ENCODE data around the gene ZNF764. TPM values are rescaled to one million over a fixed set of nuclear protein-coding genes. Genes with fewer than 3 reads are reported as not detected.

The ZNF764 gene
- total and polyA plus RNA-seq, 4 donors = 1.6 to 6.8 (median 4.2) TPM

- 91% methylated on average over 7 of the region's 7 CpGs for WGBS
- H3K4me3 ChIP-seq (ENCODE audit: low read depth in 1 of 3, low read length in 3 of 3) = no peak overlapping the region
- DNase-seq (ENCODE audit: low spot score) = no peak
- H3K36me3 ChIP-seq (ENCODE audit: control insufficient read depth in 4 of 4, insufficient read depth in 3 of 4, low read depth in 1 of 4, low read length in 3 of 4) = peaks cover 0 to 10% (median 6%) of the 10 kb centered on the region in 4 donors
- H3K27me3 ChIP-seq (ENCODE audit: control insufficient read depth in 4 of 4, insufficient read depth in 4 of 4, low read length in 3 of 4) = no peaks in the 10 kb centered on the region
- TF ChIP-seq HNF4A (conservative IDR thresholded peaks at IDR 0.05) = no peak
- TF ChIP-seq, protein P1, sequence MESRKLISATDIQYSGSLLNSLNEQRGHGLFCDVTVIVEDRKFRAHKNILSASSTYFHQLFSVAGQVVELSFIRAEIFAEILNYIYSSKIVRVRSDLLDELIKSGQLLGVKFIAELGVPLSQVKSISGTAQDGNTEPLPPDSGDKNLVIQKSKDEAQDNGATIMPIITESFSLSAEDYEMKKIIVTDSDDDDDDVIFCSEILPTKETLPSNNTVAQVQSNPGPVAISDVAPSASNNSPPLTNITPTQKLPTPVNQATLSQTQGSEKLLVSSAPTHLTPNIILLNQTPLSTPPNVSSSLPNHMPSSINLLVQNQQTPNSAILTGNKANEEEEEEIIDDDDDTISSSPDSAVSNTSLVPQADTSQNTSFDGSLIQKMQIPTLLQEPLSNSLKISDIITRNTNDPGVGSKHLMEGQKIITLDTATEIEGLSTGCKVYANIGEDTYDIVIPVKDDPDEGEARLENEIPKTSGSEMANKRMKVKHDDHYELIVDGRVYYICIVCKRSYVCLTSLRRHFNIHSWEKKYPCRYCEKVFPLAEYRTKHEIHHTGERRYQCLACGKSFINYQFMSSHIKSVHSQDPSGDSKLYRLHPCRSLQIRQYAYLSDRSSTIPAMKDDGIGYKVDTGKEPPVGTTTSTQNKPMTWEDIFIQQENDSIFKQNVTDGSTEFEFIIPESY (IDR thresholded peaks at IDR 0.05) = no peak
- TF ChIP-seq, protein P2, sequence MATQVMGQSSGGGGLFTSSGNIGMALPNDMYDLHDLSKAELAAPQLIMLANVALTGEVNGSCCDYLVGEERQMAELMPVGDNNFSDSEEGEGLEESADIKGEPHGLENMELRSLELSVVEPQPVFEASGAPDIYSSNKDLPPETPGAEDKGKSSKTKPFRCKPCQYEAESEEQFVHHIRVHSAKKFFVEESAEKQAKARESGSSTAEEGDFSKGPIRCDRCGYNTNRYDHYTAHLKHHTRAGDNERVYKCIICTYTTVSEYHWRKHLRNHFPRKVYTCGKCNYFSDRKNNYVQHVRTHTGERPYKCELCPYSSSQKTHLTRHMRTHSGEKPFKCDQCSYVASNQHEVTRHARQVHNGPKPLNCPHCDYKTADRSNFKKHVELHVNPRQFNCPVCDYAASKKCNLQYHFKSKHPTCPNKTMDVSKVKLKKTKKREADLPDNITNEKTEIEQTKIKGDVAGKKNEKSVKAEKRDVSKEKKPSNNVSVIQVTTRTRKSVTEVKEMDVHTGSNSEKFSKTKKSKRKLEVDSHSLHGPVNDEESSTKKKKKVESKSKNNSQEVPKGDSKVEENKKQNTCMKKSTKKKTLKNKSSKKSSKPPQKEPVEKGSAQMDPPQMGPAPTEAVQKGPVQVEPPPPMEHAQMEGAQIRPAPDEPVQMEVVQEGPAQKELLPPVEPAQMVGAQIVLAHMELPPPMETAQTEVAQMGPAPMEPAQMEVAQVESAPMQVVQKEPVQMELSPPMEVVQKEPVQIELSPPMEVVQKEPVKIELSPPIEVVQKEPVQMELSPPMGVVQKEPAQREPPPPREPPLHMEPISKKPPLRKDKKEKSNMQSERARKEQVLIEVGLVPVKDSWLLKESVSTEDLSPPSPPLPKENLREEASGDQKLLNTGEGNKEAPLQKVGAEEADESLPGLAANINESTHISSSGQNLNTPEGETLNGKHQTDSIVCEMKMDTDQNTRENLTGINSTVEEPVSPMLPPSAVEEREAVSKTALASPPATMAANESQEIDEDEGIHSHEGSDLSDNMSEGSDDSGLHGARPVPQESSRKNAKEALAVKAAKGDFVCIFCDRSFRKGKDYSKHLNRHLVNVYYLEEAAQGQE (IDR thresholded peaks at IDR 0.05) = no peak
- TF ChIP-seq RAD21 (IDR thresholded peaks at IDR 0.05) = no peak
- TF ChIP-seq GABPA (IDR thresholded peaks at IDR 0.05 in 1 of 2, conservative IDR thresholded peaks at IDR 0.05 in 1 of 2) = no peak
- no peak for TF ChIP-seq FOXA2 (IDR thresholded peaks at IDR 0.05)
- TF ChIP-seq NR2F2 (IDR thresholded peaks at IDR 0.05) = no peak
- TF ChIP-seq JUND (IDR thresholded peaks at IDR 0.05) = no peak
- no peak for TF ChIP-seq SP1 (IDR thresholded peaks at IDR 0.05)
- TF ChIP-seq CTCF (IDR thresholded peaks at IDR 0.05; ENCODE audit: low read depth, low read length, missing input control) = no peak
- no peak for TF ChIP-seq YY1 (IDR thresholded peaks at IDR 0.05)
- no peak for TF ChIP-seq MAX (IDR thresholded peaks at IDR 0.05)
- no peak for TF ChIP-seq HNF4G (IDR thresholded peaks at IDR 0.05)
- TF ChIP-seq RXRA (IDR thresholded peaks at IDR 0.05) = no peak
- TF ChIP-seq, protein P3, sequence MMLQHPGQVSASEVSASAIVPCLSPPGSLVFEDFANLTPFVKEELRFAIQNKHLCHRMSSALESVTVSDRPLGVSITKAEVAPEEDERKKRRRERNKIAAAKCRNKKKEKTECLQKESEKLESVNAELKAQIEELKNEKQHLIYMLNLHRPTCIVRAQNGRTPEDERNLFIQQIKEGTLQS (IDR thresholded peaks at IDR 0.05) = no peak
- TF ChIP-seq FOXA1 (IDR thresholded peaks at IDR 0.05) = no peak
- TF ChIP-seq EGR1 (IDR thresholded peaks at IDR 0.05; ENCODE audit: low read depth in 2 of 2) = no peak
- no peak for TF ChIP-seq TAF1 (conservative IDR thresholded peaks at IDR 0.05)
- no peak overlapping the region for H3K9ac ChIP-seq (ENCODE audit: low read depth in 1 of 2, low read length in 2 of 2)
- H3K9me3 ChIP-seq (ENCODE audit: control insufficient read depth in 4 of 4, low read length in 3 of 4) = no peaks in the 10 kb centered on the region
- peaks cover 4 to 32% (median 20%) of the 10 kb centered on the region in 4 donors for H3K4me1 ChIP-seq (ENCODE audit: control insufficient read depth in 4 of 4, insufficient read depth in 4 of 4, low read length in 3 of 4)
- peak overlapping the region; percentile 86 to 89 for H3K27ac ChIP-seq (ENCODE audit: low read depth in 1 of 2, low read length in 2 of 2)
These were observed 36.7 kb downstream of the ZNF764 start for GRCh38 chr16:30521476-30521872.
